ENCODE data around the gene COPZ1.
"Not testable (repeated sequence)": the region's sequence is repeated elsewhere in the genome, so short reads cannot be mapped to it uniquely, and the experiment has no call there.

The COPZ1 gene

GRCh38 chr12:54294152-54294952, 30.6 kb upstream of the COPZ1 start:
- in situ Hi-C loops (cut with MboI; ENCODE audit: low sequenced_read_pairs) = no loop called here

- in situ Hi-C loops (cut with MboI; ENCODE audit: low sequenced_read_pairs) = no loop called here
Measured at GRCh38 chr12:54294953-54295566, 29.9 kb upstream of the COPZ1 start.

GRCh38 chr12:54296393-54297099, 28.4 kb upstream of the COPZ1 start:
- in situ Hi-C loops (cut with MboI; ENCODE audit: low sequenced_read_pairs) = no loop called here

- in situ Hi-C loops (cut with MboI; ENCODE audit: low sequenced_read_pairs) = no loop called here
Measured at GRCh38 chr12:54298904-54299303, 26.0 kb upstream of the COPZ1 start.

GRCh38 chr12:54299515-54300224, 25.3 kb upstream of the COPZ1 start:
- in situ Hi-C loops (cut with MboI; ENCODE audit: low sequenced_read_pairs) = no loop called here

- in situ Hi-C loops (cut with MboI; ENCODE audit: low sequenced_read_pairs) = no loop called here
Measured at GRCh38 chr12:54300225-54300731, 24.7 kb upstream of the COPZ1 start.

GRCh38 chr12:54300732-54301427, 24.1 kb upstream of the COPZ1 start, which contains the start of gene NFE2:
NFE2 (minus strand) TSS chr12:54301015; CDS start chr12:54295248, 5,767 bp downstream.
- in situ Hi-C loops (cut with MboI; ENCODE audit: low sequenced_read_pairs) = no loop called here

GRCh38 chr12:54301428-54302048, 23.4 kb upstream of the COPZ1 start:
- in situ Hi-C loops (cut with MboI; ENCODE audit: low sequenced_read_pairs) = no loop called here

- in situ Hi-C loops (cut with MboI; ENCODE audit: low sequenced_read_pairs) = no loop called here
Measured at GRCh38 chr12:54303640-54304039, 21.3 kb upstream of the COPZ1 start.

- in situ Hi-C loops (cut with MboI; ENCODE audit: low sequenced_read_pairs) = no loop called here
Measured at GRCh38 chr12:54304187-54304810, 20.6 kb upstream of the COPZ1 start.

GRCh38 chr12:54306925-54307741, 17.8 kb upstream of the COPZ1 start:
- in situ Hi-C loops (cut with MboI; ENCODE audit: low sequenced_read_pairs) = no loop called here

GRCh38 chr12:54311051-54311450, 13.9 kb upstream of the COPZ1 start:
- in situ Hi-C loops (cut with MboI; ENCODE audit: low sequenced_read_pairs) = no loop called here

GRCh38 chr12:54312309-54312708, 12.6 kb upstream of the COPZ1 start:
- in situ Hi-C loops (cut with MboI; ENCODE audit: low sequenced_read_pairs) = not testable (repeated sequence)

- in situ Hi-C loops (cut with MboI; ENCODE audit: low sequenced_read_pairs) = no loop called here
Measured at GRCh38 chr12:54321363-54321762, 3.6 kb upstream of the COPZ1 start.

GRCh38 chr12:54325442-54326109, 645 bp downstream of the COPZ1 start:
- in situ Hi-C loops (cut with MboI; ENCODE audit: low sequenced_read_pairs) = not testable (repeated sequence)

GRCh38 chr12:54328595-54329337, 3.8 kb downstream of the COPZ1 start:
- in situ Hi-C loops (cut with MboI; ENCODE audit: low sequenced_read_pairs) = no loop called here

GRCh38 chr12:54329759-54330158, 4.8 kb downstream of the COPZ1 start:
- in situ Hi-C loops (cut with MboI; ENCODE audit: low sequenced_read_pairs) = no loop called here
